WERI-Rb-1 (cell line): ENCODE results near the gene WDR48.

Source experiments
- DNase-seq: peaks from one replicate; pipeline ENCODE4 v3.0.0-alpha.2; 2020
- H3K27ac ChIP-seq: fragments of 250-450 bp; sonication (Bioruptor Pico); 2 replicates; pipeline ENCODE4 v1.5.1; 2020; ENCODE audit warnings: mild to moderate bottlenecking, moderate library complexity
- H3K27me3 ChIP-seq: fragments of 250-450 bp; sonication (Bioruptor Pico); 2 replicates; pipeline ENCODE4 v1.5.1; 2021; ENCODE audit warnings: mild to moderate bottlenecking, low read depth, moderate library complexity; ENCODE audit not compliant: insufficient read depth, severe bottlenecking
- H3K36me3 ChIP-seq: fragments of 250-450 bp; sonication (Bioruptor Pico); 2 replicates; pipeline ENCODE4 v1.5.1; 2020; ENCODE audit warnings: mild to moderate bottlenecking, moderate library complexity
- H3K4me3 ChIP-seq: 2 replicates; pipeline ENCODE4 v1.5.1; 2011; ENCODE audit warnings: low read depth, mild to moderate bottlenecking, control low read depth, low read length
- H3K9me3 ChIP-seq: fragments of 250-450 bp; sonication (Bioruptor Pico); 2 replicates; pipeline ENCODE4 v1.5.1; 2021; ENCODE audit warnings: mild to moderate bottlenecking, moderate library complexity; ENCODE audit not compliant: severe bottlenecking
- TF ChIP-seq, protein P1 (sequence below): IDR thresholded peaks from 2 replicates; pipeline ENCODE4 v1.5.1; 2011; ENCODE audit warnings: low read depth, mild to moderate bottlenecking, control low read depth, inconsistent platforms, low read length

Gene WDR48

DNA sequence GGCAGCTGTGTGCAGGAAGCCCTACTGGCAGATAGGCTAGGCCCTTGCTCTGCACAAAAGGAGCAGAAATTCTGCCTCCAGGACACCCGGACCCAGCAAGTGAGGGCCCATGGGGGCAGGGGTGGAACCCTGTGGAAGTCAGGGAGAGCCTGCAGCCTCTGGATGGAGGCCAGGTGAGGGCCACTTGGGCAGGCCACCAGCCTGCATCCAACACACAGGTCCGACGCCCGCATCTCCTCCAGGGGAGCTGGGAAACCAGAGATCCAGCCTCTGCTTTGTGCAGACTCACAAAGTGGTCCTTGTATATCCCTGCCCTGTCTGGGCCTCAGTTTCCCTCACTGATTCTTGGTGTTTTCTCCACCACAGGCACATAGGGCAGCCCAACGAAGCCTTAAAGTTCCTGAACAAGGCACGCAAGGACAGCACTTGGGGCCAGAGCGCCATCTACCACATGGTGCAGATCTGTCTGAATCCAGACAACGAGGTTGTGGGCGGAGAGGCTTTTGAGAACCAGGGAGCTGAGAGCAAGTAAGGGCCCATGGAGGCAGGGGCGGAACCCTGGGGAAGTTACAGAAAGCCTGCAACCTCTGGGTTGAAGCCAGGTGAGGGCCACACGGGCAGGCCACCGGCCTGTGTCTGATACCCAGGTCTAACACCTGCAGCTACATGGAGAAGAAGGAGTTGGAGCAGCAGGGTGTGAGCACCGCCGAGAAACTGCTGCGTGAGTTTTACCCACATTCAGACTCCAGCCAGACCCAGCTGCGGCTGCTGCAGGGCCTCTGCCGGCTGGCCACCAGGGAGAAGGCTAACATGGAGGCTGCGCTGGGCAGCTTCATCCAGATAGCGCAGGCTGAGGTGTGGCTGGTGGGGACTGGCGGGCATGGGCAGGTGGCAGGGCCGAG, 85.0 kb downstream of the WDR48 start:
- no peaks in the 10 kb centered on the region for H3K9me3 ChIP-seq
- no peak overlapping the region for H3K27ac ChIP-seq
- TF ChIP-seq, protein P1, sequence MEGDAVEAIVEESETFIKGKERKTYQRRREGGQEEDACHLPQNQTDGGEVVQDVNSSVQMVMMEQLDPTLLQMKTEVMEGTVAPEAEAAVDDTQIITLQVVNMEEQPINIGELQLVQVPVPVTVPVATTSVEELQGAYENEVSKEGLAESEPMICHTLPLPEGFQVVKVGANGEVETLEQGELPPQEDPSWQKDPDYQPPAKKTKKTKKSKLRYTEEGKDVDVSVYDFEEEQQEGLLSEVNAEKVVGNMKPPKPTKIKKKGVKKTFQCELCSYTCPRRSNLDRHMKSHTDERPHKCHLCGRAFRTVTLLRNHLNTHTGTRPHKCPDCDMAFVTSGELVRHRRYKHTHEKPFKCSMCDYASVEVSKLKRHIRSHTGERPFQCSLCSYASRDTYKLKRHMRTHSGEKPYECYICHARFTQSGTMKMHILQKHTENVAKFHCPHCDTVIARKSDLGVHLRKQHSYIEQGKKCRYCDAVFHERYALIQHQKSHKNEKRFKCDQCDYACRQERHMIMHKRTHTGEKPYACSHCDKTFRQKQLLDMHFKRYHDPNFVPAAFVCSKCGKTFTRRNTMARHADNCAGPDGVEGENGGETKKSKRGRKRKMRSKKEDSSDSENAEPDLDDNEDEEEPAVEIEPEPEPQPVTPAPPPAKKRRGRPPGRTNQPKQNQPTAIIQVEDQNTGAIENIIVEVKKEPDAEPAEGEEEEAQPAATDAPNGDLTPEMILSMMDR, result no peak
- DNase-seq, result no peak
- no peaks in the 10 kb centered on the region for H3K27me3 ChIP-seq
- peaks cover 10% of the 10 kb centered on the region for H3K36me3 ChIP-seq
- H3K4me3 ChIP-seq, result no peak overlapping the region

DNA sequence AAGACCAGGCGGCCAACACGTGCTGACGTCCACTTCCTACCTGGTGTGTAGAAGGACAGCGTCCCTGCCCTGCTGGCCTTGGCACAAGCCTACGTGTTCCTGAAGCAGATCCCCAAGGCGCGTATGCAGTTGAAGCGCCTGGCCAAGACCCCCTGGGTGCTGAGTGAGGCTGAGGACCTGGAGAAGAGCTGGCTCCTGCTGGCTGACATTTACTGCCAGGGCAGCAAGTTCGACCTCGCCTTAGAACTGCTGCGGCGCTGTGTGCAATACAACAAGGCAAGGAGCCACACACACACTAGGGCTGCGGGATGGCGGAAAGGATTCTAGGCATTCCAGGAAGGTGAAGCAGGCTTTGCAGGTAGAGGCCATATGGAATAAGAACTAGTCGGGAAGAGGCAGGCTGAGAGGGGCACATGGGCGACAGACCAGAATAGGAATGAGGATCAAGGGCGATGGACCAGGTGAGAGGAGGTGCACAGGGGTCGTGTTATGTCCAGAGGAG, 85.7 kb downstream of the WDR48 start:
- Histone ChIP-seq H3K9me3 (no peaks in the 10 kb centered on the region), H3K27me3 (no peaks in the 10 kb centered on the region), H3K27ac (no peak overlapping the region), H3K4me3 (no peak overlapping the region), H3K36me3 (peaks cover 17% of the 10 kb centered on the region)
- TF ChIP-seq, protein P1, result no peak
- DNase-seq, result no peak

DNA sequence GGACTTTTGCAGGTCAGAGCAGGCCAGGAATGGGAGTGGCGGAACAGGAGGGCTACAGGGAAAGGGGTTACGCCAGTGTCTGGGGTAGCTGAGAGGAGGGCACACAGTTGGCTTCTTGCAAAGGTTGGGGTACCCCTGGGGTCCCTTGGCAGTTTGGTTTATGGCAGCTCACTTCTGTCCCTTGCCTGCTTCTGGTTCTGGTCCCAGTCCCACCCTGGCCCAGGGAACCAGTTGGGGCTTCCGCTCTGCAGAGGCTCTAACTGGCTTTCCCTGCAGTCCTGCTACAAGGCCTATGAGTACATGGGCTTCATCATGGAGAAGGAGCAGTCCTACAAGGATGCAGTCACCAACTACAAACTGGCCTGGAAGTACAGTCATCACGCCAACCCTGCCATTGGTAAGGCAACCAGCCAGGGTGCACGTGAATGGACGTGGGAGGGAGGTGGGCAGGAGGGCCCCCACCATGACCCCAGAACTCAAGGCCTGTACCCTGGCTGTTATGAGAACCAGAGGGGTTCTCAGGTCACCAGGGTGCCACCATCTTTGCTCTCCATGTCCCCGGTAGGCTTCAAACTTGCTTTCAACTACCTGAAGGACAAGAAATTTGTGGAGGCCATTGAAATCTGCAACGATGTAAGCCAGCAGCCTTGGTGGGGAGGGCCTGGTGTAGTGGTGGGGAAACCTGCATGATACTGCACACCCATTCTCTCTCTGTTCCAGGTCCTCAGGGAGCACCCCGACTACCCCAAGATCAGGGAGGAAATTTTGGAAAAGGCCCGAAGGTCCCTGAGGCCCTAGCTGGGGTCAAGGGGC, 86.4 kb downstream of the WDR48 start:
- peaks cover 24% of the 10 kb centered on the region for H3K36me3 ChIP-seq
- no peaks in the 10 kb centered on the region for H3K27me3 ChIP-seq
- TF ChIP-seq, protein P1, result no peak
- no peak overlapping the region for H3K27ac ChIP-seq
- no peak overlapping the region for H3K4me3 ChIP-seq
- no peak for DNase-seq
- H3K9me3 ChIP-seq, result no peaks in the 10 kb centered on the region

DNA sequence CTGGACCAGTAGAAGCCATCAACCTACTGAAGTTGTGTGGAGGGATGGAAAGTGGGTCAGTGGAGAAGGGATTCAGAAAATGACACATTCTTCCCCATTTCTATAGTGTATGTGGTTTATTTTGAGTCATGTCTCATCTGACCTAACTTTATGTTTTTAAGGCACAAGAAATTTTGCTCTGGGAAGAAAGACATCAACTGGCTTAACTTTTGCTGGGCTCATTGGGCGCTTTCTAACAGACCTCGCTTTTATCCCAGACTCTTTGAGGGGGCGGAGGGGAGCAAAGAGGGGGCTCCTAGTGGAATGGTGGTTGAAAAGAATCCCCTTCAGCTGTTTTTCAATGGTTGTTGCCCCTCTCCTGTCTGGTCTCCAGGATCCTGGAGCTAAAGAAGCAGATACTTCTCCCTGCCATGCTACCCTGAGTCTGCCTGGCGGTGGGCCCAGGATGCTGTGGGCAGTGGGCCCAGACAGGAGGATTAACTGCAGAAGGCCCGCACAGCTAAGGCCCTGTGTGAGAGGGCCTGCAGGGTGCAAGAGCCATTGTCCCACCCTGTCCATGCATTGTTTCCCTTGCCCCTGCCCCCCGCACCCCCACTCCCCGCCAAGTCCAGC, 87.1 kb downstream of the WDR48 start:
- no peak for DNase-seq
- TF ChIP-seq, protein P1, result no peak
- H3K9me3 ChIP-seq, result no peaks in the 10 kb centered on the region
- H3K4me3 ChIP-seq, result no peak overlapping the region
- no peaks in the 10 kb centered on the region for H3K27me3 ChIP-seq
- H3K27ac ChIP-seq, result no peak overlapping the region
- H3K36me3 ChIP-seq, result peaks cover 31% of the 10 kb centered on the region

DNA sequence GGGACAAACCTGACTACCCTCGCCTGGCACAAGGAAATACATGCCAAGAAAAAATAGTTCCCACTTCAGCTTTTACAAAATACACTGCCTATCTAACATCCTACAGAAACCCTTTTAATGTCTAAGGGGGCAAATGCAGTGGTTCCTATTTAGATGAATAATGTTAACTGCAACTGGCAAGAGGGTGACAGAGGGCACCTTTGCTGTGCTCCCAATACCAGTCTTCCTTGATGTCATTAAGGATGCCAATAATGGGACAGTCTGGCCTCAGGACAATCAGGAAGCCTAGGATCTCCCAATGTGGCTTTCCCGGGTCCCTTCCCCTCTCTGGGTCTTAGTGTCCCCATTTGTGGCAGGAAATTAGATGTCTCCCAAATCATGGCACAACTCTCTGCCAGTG, 87.6 kb downstream of the WDR48 start:
- Histone ChIP-seq H3K36me3 (peaks cover 36% of the 10 kb centered on the region), H3K4me3 (no peak overlapping the region)

More for the DNA sequence above, 87.6 kb downstream of the WDR48 start:
- no peak overlapping the region for H3K27ac ChIP-seq
- TF ChIP-seq, protein P1, result no peak
- no peaks in the 10 kb centered on the region for H3K27me3 ChIP-seq
- no peaks in the 10 kb centered on the region for H3K9me3 ChIP-seq
- DNase-seq, result no peak
